ENCODE data around the gene NKX2-1. TPM values are rescaled to one million over a fixed set of nuclear protein-coding genes. Genes with fewer than 3 reads are reported as not detected.

NKX2-1 gene
- total and polyA plus RNA-seq, 10 of the 15 experiments (the other 5 are each of a cell fraction or from before 2014, with no cell fraction given) = 0.03 TPM; not detected in 9

DNA sequence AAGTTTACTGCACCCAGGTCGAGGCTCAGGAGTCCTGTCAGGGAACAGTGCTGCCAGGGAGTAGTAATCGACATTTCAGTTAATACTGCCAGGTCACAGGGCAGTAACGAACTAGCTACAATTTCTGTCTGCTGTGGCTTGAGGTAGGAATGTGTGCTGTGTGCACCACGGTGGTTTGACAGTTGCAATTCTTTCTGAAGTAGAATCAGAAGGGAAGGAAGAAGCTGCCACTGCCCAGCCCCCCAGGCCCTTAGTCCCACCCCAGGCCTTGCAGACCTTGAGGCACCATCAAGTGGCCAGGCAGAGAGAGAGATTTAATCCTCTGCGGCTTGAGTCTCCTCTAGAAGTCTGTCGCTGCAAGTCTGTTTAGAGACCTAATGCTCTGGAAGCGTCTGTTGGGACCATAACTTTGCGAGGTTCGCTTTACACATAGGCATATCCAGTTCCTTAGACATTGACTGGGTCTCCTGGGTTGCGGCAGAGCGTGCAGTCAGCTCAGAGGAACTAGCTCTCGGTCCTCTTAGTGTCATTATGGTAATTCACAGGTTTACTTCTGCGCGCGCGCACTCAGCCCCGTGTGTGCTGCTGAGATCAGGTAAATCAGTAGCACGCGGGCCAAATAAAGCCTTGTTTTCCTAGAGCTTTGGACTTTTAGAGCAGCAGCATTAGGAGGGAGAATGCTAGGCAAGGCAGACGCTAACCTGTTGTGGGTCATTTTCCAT, 9.8 kb downstream of the NKX2-1 start:
- POLR2A ChIA-PET = no interaction called here
- H3K4me2 ChIP-seq (ENCODE audit: control insufficient read depth, insufficient read depth) = no peak overlapping the region
- H3K4me1 ChIP-seq (ENCODE audit: control insufficient read depth, insufficient read depth, low read length) = no peaks in the 10 kb centered on the region
- no peaks in the 10 kb centered on the region for H3K36me3 ChIP-seq (ENCODE audit: control insufficient read depth in 2 of 2, insufficient read depth in 2 of 2, low read length in 1 of 2)
- no peaks in the 10 kb centered on the region; the same call in 2 of the 3 replicates for H3K9me3 ChIP-seq (replicated peaks; ENCODE audit: control insufficient read depth, insufficient read depth, low read length)
- SMC1A ChIA-PET (ENCODE audit: uncharacterized antibody, unreplicated experiment) = no interaction called here
- H2AFZ ChIP-seq (ENCODE audit: control insufficient read depth, low read depth, low read length) = no peak overlapping the region
- RAD21 ChIA-PET (ENCODE audit: unreplicated experiment) = no interaction called here
- no peaks in the 10 kb centered on the region for H3K79me2 ChIP-seq (ENCODE audit: control insufficient read depth, insufficient read depth, low read length)
- WGBS (ENCODE audit: insufficient coverage, insufficient replicate concordance, low lambda C conversion rate, missing lambda C conversion rate) = 22% methylated on average over 20 of the region's 20 CpGs
- in situ Hi-C loops (cut with MboI) = no loop called here
- H3K9ac ChIP-seq (ENCODE audit: control insufficient read depth, insufficient read depth, low read length) = no peak overlapping the region
- H3K27me3 ChIP-seq (replicated peaks in 1 of 2; ENCODE audit: control insufficient read depth in 2 of 2, insufficient read depth in 2 of 2, low read length in 1 of 2) = peaks cover 15 to 17% of the 10 kb centered on the region in 2 experiments
- intact Hi-C loops (cut with micrococcal nuclease; ENCODE audit: unreplicated experiment) = no loop called here
- no peak for ATAC-seq
- H4K20me1 ChIP-seq (ENCODE audit: control insufficient read depth, insufficient read depth) = no peaks in the 10 kb centered on the region
- no peak for DNase-seq (ENCODE audit: low read depth, low spot score)
- BruUV-seq (replicated peaks) = no TSS peak
- no peak for FAIRE-seq
- H3K27ac ChIP-seq (ENCODE audit: control insufficient read depth, insufficient read depth) = no peak overlapping the region
- no peak overlapping the region for H3K4me3 ChIP-seq
- CTCF ChIA-PET = no interaction called here
- TF ChIP-seq CHD4 (IDR thresholded peaks at IDR 0.05) (no peak), IRF4 (IDR thresholded peaks at IDR 0.05; ENCODE audit: low read depth, low read length) (no peak), SMARCA5 (IDR thresholded peaks at IDR 0.05) (no peak), ZNF274 (IDR thresholded peaks at IDR 0.05; ENCODE audit: insufficient read depth, insufficient read length) (no peak), POLR2A (IDR thresholded peaks at IDR 0.05; ENCODE audit: low read depth, low read length) (no peak), RCOR1 (conservative IDR thresholded peaks at IDR 0.05; ENCODE audit: low read depth, low read length) (no peak), HDAC6 (IDR thresholded peaks at IDR 0.05; ENCODE audit: unreplicated experiment) (no peak), YBX1 (IDR thresholded peaks at IDR 0.05) (no peak), ZNF384 (IDR thresholded peaks at IDR 0.05; ENCODE audit: borderline replicate concordance, low read depth, low read length) (no peak), NFIC (IDR thresholded peaks at IDR 0.05; ENCODE audit: low read depth, low read length) (no peak)
- TF ChIP-seq, protein P1, sequence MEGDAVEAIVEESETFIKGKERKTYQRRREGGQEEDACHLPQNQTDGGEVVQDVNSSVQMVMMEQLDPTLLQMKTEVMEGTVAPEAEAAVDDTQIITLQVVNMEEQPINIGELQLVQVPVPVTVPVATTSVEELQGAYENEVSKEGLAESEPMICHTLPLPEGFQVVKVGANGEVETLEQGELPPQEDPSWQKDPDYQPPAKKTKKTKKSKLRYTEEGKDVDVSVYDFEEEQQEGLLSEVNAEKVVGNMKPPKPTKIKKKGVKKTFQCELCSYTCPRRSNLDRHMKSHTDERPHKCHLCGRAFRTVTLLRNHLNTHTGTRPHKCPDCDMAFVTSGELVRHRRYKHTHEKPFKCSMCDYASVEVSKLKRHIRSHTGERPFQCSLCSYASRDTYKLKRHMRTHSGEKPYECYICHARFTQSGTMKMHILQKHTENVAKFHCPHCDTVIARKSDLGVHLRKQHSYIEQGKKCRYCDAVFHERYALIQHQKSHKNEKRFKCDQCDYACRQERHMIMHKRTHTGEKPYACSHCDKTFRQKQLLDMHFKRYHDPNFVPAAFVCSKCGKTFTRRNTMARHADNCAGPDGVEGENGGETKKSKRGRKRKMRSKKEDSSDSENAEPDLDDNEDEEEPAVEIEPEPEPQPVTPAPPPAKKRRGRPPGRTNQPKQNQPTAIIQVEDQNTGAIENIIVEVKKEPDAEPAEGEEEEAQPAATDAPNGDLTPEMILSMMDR (IDR thresholded peaks at IDR 0.05 in 2 of 3, conservative IDR thresholded peaks at IDR 0.05 in 1 of 3; ENCODE audit: control insufficient read depth in 2 of 3, extremely low read depth in 1 of 3, insufficient read depth in 1 of 3, low read depth in 3 of 3, low read length in 3 of 3) = no peak
- TF ChIP-seq, protein P2, sequence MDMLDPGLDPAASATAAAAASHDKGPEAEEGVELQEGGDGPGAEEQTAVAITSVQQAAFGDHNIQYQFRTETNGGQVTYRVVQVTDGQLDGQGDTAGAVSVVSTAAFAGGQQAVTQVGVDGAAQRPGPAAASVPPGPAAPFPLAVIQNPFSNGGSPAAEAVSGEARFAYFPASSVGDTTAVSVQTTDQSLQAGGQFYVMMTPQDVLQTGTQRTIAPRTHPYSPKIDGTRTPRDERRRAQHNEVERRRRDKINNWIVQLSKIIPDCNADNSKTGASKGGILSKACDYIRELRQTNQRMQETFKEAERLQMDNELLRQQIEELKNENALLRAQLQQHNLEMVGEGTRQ (IDR thresholded peaks at IDR 0.05; ENCODE audit: borderline replicate concordance, low read depth, low read length) = no peak
- TF ChIP-seq, protein P3, sequence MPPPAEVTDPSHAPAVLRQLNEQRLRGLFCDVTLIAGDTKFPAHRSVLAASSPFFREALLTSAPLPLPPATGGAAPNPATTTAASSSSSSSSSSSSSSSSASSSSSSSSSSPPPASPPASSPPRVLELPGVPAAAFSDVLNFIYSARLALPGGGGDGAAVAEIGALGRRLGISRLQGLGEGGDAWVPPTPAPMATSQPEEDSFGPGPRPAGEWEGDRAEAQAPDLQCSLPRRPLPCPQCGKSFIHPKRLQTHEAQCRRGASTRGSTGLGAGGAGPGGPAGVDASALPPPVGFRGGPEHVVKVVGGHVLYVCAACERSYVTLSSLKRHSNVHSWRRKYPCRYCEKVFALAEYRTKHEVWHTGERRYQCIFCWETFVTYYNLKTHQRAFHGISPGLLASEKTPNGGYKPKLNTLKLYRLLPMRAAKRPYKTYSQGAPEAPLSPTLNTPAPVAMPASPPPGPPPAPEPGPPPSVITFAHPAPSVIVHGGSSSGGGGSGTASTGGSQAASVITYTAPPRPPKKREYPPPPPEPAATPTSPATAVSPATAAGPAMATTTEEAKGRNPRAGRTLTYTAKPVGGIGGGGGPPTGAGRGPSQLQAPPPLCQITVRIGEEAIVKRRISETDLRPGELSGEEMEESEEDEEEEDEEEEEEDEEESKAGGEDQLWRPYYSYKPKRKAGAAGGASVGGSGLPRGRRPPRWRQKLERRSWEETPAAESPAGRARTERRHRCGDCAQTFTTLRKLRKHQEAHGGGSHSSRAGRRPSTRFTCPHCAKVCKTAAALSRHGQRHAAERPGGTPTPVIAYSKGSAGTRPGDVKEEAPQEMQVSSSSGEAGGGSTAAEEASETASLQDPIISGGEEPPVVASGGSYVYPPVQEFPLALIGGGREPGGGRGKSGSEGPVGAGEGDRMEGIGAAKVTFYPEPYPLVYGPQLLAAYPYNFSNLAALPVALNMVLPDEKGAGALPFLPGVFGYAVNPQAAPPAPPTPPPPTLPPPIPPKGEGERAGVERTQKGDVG (CRISPR knock-in tag; IDR thresholded peaks at IDR 0.05) = no peak
- TF ChIP-seq, protein P4, sequence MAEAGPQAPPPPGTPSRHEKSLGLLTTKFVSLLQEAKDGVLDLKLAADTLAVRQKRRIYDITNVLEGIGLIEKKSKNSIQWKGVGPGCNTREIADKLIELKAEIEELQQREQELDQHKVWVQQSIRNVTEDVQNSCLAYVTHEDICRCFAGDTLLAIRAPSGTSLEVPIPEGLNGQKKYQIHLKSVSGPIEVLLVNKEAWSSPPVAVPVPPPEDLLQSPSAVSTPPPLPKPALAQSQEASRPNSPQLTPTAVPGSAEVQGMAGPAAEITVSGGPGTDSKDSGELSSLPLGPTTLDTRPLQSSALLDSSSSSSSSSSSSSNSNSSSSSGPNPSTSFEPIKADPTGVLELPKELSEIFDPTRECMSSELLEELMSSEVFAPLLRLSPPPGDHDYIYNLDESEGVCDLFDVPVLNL (IDR thresholded peaks at IDR 0.05; ENCODE audit: low read depth, low read length) = no peak
- TF ChIP-seq, protein P5, sequence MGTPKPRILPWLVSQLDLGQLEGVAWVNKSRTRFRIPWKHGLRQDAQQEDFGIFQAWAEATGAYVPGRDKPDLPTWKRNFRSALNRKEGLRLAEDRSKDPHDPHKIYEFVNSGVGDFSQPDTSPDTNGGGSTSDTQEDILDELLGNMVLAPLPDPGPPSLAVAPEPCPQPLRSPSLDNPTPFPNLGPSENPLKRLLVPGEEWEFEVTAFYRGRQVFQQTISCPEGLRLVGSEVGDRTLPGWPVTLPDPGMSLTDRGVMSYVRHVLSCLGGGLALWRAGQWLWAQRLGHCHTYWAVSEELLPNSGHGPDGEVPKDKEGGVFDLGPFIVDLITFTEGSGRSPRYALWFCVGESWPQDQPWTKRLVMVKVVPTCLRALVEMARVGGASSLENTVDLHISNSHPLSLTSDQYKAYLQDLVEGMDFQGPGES (IDR thresholded peaks at IDR 0.05) = no peak

Measured in GM12878 (cell line).